Limb (tissue), 2 donors: ENCODE data around the gene CHD3.
"Not testable (repeated sequence)": the region's sequence is repeated elsewhere in the genome, so short reads cannot be mapped to it uniquely, and the experiment has no call there.

Experiments used
- DNase-seq, 2 donors: peaks; one replicate each; pipeline ENCODE4 v3.0.0-alpha.2; 2016; ENCODE audit errors: extremely low spot score in 2 of 2

The CHD3 gene

GRCh38 chr17:7849751-7850504, 38.7 kb upstream of the CHD3 start:
- no peak for DNase-seq

GRCh38 chr17:7850701-7851437, 37.7 kb upstream of the CHD3 start:
- peak in 1 of 2 donors; percentile 32 for DNase-seq

DNA sequence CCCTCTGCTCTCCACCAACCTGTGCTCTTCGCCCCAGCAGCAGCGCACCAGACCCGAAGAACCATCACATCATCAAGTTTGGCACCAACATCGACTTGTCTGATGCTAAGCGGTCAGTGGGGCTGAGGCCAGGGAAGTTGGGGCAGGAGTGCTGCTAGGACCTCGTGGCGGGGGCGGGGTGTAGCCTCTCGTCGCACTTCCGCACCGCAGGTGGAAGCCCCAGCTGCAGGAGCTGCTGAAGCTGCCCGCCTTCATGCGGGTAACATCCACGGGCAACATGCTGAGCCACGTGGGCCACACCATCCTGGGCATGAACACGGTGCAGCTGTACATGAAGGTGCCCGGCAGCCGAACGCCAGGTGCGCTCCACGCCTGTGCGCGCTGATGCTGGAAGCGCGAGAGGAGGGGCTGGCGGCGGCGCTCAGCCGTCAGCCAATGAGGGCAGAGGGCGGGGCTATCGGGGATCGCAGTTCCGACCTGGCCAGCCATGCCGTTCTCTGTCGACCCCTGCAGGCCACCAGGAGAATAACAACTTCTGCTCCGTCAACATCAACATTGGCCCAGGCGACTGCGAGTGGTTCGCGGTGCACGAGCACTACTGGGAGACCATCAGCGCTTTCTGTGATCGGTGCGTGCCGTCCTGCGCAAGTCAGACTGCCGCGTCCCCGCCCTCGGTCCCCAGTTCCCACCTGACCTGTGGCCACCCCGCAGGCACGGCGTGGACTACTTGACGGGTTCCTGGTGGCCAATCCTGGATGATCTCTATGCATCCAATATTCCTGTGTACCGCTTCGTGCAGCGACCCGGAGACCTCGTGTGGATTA, 36.9 kb upstream of the CHD3 start:
- peak; percentile 94 for DNase-seq

GRCh38 chr17:7852262-7852670, 36.3 kb upstream of the CHD3 start:
- DNase-seq = no peak

DNA sequence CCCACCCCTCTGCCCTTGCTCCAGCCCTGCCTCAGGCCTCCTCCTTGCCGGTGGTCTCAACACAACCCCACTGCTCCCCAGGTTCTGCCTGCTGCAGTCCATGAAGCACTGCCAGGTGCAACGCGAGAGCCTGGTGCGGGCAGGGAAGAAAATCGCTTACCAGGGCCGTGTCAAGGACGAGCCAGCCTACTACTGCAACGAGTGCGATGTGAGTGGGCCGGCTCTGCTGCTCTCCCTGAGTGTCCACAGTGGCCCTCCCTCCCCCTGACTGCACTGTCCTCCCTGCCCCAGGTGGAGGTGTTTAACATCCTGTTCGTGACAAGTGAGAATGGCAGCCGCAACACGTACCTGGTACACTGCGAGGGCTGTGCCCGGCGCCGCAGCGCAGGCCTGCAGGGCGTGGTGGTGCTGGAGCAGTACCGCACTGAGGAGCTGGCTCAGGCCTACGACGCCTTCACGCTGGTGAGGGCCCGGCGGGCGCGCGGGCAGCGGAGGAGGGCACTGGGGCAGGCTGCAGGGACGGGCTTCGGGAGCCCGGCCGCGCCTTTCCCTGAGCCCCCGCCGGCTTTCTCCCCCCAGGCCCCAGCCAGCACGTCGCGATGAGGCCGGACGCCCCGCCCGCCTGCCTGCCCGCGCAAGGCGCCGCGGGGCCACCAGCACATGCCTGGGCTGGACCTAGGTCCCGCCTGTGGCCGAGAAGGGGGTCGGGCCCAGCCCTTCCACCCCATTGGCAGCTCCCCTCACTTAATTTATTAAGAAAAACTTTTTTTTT, 35.5 kb upstream of the CHD3 start:
- DNase-seq = peak in 1 of 2 donors; percentile 41

DNA sequence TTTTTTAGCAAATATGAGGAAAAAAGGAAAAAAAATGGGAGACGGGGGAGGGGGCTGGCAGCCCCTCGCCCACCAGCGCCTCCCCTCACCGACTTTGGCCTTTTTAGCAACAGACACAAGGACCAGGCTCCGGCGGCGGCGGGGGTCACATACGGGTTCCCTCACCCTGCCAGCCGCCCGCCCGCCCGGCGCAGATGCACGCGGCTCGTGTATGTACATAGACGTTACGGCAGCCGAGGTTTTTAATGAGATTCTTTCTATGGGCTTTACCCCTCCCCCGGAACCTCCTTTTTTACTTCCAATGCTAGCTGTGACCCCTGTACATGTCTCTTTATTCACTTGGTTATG, 34.9 kb upstream of the CHD3 start:
- DNase-seq = no peak

- DNase-seq = peak in 1 of 2 donors; percentile 43
These were observed 34.4 kb upstream of the CHD3 start for GRCh38 chr17:7854078-7854777.

GRCh38 chr17:7854851-7855659, 33.5 kb upstream of the CHD3 start, which contains the start of gene TMEM88:
TSS of gene TMEM88 (plus strand) at chr17:7855066. CDS start at chr17:7855075, 9 bp downstream.
- DNase-seq = peak in 1 of 2 donors; percentile 64

- peak in 1 of 2 donors; percentile 56 for DNase-seq
These were observed 33.0 kb upstream of the CHD3 start for GRCh38 chr17:7855660-7856010.

DNA sequence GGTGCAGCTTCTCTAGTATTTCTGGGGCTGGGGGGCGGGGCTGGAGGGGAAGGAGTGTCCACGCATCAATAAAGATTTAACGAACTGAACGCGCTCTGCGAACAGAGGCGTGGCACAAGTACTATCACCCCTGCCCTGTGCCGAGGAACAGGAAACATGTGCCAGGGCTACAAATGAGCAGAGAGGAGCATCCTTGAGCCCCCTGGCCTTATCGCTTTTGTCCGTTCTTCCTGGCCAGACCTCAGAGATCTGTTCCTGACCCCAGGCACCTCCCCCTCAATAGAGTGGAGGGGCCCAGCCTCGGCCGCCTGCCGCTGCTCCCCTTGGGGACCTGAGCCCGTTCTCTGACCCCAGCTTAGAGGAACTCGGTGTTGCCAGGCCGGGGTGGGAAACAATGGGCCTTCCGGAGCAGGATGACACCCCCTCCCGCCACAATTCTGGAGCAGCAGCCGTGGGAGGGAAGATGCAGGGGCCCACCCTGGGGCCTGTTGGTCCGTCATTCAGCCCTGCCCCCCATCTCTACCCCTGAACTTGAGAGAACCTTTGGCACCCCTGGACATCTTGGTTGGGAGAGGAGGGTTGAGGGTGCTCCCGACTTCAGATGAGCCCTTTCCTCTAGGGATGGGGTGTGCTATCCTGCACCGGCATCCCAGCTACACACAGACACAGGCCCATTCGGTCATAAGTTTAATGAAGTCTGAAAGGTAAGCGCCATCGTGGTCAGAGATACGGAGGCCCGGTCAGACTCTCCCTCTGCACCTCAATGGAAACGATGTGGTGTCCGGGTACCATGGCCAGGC, 32.4 kb upstream of the CHD3 start:
- DNase-seq = peak in 1 of 2 donors; percentile 68

DNA sequence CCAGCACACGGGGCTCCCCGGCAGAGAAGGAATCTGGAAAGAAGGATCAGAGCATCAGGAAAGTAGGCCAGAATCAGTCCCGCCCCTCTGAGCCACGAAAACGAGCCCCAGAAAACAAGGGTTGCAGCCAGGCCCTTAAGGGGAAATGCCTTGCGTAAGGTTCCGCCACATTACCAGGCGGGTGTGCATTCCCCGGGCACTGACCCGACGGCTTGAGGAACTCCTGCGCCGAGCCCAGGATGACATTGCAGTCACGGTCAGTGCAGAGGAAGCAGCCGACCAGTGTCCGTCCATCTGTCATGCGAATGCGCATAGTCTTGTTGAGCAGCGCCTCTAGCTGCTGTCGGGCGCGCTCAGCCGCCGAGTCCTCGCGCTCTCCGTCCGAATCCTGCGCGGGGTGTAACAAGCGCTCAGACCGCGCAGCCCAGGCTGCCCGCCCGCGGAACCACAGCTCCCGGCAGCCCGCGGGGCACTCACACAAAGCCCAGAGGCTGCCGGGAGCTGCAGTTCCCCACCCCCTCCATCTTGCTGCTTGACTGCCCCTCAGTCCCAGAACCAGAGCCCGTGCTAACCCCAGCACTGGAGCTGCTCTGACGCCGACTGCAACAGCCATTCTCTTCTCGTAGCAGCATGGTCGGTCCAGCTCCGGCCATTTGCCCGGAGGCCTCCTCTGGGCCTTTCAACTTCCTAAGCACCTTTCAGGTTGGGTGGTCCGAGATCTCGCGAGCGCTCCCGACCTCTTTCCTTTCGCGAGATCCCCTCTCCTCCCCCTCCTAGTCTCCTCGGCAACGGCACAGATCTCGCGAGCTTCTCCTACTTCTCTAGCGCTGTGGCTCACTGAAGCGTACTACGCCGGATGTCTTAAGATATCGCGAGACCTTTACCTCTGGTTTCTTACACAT, 31.5 kb upstream of the CHD3 start, which contains the start of gene NAA38:
Gene NAA38 (minus strand): TSS at position 749 of the 902 bp plus-strand sequence. CDS start 96 bp downstream, at position 653.
- DNase-seq = peak; percentile 97 to 100

- peak; percentile 92 to 96 for DNase-seq
These were observed 30.7 kb upstream of the CHD3 start, which contains the start of gene CYB5D1 for GRCh38 chr17:7857713-7858521. TSS of gene CYB5D1 (plus strand) at chr17:7858003. CDS start at chr17:7858135, 132 bp downstream.

GRCh38 chr17:7858522-7858810, 30.1 kb upstream of the CHD3 start:
- DNase-seq = peak in 1 of 2 donors; percentile 64

DNA sequence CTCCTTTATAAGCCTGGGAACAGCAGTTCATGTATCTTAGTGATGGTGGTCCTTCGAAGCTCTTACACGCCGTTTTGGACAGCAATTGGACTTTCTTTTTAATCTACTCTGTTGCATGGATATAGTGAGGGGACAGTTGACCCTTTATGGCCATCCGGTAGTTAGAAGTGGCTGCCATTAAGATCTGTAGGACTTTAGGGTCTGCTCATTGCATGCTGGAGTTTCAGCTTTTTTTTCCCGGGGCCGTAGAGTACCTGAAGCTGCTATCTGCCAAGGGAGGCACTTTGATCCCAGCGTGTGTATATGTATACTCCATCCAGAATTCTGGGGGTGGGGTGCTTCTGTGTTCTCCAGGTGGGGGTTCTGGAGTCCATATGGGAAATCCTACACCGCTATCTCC, 29.6 kb upstream of the CHD3 start:
- no peak for DNase-seq

- DNase-seq = peak; percentile 48 to 68
These were observed 25.7 kb upstream of the CHD3 start for GRCh38 chr17:7862692-7863437.

DNA sequence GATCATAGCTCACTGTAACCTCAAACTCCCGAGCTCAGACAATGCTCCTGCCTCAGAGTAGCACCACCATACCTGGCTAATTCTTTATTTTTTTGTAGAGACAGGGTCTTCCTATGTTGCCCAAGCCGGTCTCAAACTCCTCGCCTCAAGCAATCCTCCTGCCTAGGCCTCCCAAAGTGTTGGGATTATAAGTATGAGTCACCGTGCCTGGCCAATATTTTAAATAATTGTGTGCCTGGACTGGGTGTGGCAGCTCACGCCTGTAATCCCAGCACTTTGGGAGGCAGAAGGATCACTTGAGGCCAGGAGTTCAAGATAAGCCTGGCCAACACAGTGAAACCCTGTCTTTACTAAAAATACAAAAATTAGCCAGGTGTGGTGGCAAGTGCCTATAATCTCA, 24.2 kb upstream of the CHD3 start:
- DNase-seq = not testable (repeated sequence)
